UCSD-AML1 (cell line): ENCODE measurements around the gene ZNF317.
A peak's percentile ranks its signal among the peaks of the same experiment; 100 is the strongest.
"Not testable (repeated sequence)": the region's sequence is repeated elsewhere in the genome, so short reads cannot be mapped to it uniquely, and the experiment has no call there.

Experiments used
- DNase-seq: peaks from one replicate; lab custom pipeline; 2025; ENCODE audit not compliant: unreplicated experiment; lab: John Stamatoyannopoulos, UW

The ZNF317 gene

DNA sequence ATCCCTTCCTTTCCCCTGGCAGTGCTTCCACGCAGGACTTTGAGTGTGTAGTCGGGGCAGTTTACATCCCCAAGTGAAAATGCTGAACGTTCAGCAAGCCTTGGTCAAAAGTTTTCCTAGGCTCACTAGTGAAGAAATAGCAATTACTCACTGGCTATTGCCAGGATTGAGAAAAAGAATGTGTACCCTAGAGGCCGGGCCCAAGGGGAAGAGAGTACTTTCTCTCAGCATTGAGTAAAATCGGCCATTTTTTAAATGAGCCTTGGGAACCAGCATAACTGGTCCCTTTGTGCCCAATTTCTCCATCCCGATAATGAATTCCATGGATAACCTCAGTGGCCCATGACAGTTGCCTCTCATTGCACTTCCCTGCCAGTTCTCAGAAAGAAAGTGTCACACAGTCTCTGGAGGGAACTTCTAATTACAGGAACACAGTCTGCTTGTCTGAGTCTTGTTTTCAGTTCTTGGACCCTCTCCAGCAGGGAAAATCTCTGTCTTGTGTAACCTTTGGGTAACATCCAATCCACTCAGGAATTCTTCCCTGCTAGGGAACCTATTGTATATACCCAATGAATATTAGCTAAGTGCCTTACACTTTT lies 31.3 kb downstream of the ZNF317 start:
- DNase-seq: no peak

DNA sequence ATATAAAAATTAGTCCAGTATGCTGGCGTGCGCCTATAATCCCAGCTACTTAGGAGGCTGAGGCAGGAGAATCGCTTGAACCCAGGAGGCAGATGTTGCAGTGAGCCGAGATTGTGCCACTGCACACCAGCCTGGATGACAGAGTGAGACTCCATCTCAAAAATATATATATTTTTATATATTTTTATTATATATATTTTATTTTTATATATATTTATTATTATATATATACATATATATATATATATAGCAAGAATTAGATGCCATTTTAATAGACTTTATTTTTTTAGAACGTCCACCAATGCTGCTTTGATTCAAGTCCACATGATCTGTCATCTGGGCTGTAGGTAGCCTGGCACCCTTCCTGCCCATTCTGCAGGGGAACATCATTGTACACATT lies 35.1 kb downstream of the ZNF317 start:
- DNase-seq: no peak

DNA sequence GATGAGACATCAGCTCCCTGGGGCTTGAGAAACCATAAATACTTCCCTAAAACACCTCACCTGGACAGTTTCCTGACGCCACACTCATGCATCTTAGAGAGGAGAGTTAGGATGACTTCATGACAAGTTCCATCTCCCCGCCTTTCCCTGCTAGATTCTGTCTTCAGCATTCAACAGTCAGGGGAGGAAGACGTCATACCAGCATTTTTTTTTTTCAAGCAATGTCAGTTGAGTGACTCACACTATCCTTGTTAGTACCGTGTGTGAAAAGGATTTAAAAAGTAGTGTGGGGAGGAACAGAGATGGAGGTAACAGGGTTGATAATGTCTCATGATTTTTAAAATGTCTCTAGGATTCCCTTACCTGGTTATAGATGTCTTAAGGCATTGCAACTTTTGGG lies 38.7 kb downstream of the ZNF317 start, which contains the start of gene OR7D2:
Gene OR7D2, plus strand, starts transcription at position 79 of the 400 bp plus-strand sequence. CDS start 6,803 bp downstream, outside the sequence.
- DNase-seq: no peak

DNA sequence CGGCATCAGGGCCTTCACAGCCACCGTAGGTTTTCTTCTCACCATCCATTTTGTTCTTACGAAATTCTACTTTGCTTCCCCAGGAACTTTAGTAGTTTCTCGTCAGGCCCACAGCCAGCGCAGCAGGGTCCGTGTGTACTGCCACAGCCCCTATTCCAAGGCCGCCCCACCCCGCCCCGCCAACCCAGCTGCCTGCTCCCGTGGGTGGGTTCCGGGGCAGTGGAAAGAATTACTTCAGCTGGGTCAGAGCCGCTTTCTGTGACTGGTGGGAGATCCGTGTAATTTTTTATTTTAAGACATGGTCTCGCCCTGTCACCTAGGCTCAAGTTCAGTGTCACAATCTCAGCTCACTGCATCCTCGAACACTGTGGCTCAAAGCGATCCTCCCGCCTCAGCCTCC lies 42.8 kb downstream of the ZNF317 start:
- DNase-seq: no peak

DNA sequence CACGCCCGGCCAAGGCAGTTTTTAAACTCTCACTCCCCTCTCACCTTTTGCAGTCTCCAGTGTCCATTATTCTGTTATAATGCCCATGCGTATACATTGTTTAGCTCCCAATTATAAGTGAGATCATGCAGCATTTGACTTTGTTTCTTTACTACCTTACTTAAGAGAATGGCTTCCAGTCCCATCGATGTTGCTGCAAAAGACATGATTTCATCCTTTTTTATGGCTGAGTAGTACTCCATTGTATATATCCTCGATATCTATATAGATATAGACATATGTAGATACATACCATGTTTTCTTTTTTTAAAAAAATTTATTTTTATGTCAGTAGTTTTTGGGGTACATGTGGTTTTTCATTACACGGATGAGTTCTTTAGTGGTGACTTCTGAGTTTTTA lies 47.0 kb downstream of the ZNF317 start:
- DNase-seq: no peak

DNA sequence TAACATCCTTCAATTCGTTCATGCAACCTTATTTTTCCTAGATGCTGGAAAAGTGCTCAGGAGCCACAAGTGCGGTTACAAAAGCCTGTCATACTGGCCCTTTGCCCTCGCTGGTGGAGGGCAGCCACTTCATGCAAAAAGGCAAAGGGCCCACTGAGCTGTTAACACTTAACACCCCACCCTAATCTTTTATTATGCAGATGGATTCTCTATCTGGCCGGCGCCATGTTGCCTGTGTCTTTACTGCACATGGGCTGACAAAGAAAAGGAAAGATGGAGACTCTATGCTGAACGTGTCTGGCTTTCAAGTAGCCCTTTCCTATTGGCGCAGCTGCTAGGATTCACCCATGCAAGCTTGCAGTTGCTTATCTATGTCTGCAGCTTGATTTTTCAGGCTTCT lies 49.3 kb downstream of the ZNF317 start:
- no peak for DNase-seq

DNA sequence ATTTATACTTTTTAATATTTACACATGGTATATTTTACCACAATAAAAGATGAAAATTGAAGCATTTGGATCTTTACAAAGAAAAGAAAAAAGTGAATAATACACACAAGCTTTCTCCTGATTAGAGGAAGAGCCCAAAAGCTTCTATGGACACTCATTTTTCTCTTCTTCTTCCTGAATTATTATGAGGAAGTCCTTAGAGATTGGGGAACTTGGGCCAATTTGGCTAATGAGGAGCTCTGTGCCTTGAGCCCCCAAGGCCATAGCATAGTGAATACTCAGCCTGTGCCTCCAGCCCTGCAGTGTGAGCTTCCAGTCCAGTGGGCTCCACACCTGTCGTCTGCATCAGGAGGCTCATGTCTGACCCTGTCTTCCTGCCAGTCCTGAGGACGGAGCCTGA lies 57.8 kb downstream of the ZNF317 start:
- not testable (repeated sequence) for DNase-seq

DNA sequence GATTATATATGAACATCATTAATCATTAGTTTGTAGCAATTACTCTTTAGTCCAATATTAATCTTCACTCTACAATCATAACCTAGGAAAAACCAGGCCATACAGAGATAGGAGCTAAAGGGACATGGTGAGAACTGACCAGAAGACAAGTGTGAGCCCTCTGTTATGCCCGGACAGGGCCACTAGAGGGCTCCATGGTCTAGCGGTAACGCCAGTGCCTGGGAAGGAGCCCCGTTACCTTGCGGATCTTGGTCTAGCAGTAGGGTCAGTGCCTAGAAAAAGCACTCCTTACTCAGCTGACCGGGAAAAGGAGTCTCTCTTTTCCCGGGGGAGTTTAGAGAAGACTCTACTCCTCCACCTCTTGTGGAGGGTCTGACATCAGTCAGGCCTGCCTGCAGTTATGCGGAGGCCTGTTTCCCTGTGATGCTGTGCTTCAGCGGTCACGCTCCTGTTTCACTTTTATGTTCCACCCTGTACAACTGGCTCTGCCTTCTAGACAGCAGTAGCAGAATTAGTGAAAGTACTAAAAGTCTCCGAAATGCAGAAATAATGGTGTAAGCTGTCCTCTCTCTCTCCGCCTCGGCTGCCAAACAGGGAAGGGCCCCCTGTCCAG lies 65.4 kb downstream of the ZNF317 start:
- peak; percentile 60 for DNase-seq
